Lower leg skin (tissue), 3 donors: ENCODE measurements around the gene C16orf78.

ENCODE experiments used
- CTCF ChIP-seq, 3 donors: fragments of 450-650 bp; IDR thresholded peaks; one replicate each; pipeline ENCODE4 v1.5.1; 2016; ENCODE audit warnings: antibody characterized with exemption in 3 of 3, mild to moderate bottlenecking in 3 of 3, moderate library complexity in 2 of 3
- POLR2A ChIP-seq, 2 donors: fragments of 450-650 bp; IDR thresholded peaks; one replicate each; pipeline ENCODE4 v1.6.1; 2016 to 2017; ENCODE audit warnings: antibody characterized with exemption in 2 of 2, mild to moderate bottlenecking in 1 of 2, moderate library complexity in 1 of 2

- TF ChIP-seq POLR2A (IDR thresholded peaks at IDR 0.05) (no peak), CTCF (IDR thresholded peaks at IDR 0.05) (no peak)
These were observed 43.8 kb downstream of the C16orf78 start for GRCh38 chr16:49417354-49417753.
